Erythroblast (primary cell): ENCODE results near the gene C12orf76.
"Not testable (repeated sequence)": the region's sequence is repeated elsewhere in the genome, so short reads cannot be mapped to it uniquely, and the experiment has no call there.

ENCODE experiments used
- GATA1 ChIP-seq: IDR thresholded peaks from 2 replicates; pipeline ENCODE4 v1.6.1; 2011; ENCODE audit warnings: low read depth, mild to moderate bottlenecking, control low read depth, low read length, moderate library complexity
- POLR2A ChIP-seq: IDR thresholded peaks from 2 replicates; pipeline ENCODE4 v1.6.1; 2011; ENCODE audit warnings: mild to moderate bottlenecking, low read length

DNA sequence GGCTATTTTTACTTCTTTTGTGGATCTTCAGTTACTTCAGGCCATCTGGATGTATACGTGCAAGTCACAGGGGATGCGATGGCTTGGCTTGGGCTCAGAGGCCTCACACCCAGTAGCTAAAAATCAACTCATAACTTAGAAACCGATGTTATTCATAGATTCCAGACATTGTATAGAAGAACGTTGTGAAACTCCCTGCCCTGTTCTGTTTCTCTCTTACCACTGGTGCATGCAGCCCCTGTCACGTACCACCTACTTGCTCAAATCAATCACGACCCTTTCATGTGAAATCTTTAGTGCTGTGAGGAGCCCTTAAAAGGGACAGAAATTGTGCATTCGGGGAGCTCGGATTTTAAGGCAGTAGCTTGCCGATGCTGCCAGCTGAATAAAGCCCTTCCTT lies 1.3 kb upstream of the C12orf76 start:
- TF ChIP-seq POLR2A, GATA1: not testable (repeated sequence)
